Fibroblast of lung (primary cell): ENCODE measurements around the gene HCFC1R1. TPM values are rescaled to one million over a fixed set of nuclear protein-coding genes. Genes with fewer than 3 reads are reported as not detected.

Source experiments
- DNase-seq, 2 donors: peaks; one replicate each; pipeline versions ENCODE4 v3.0.0 to v3.0.0-alpha.2; 2010; ENCODE audit warnings: low read depth in 2 of 2
- H2AFZ ChIP-seq: 2 replicates; pipeline ENCODE4 v1.5.1; 2012; ENCODE audit warnings: low read length, control low read depth, inconsistent platforms
- H3K27ac ChIP-seq: 2 replicates; pipeline ENCODE4 v1.5.1; 2011; ENCODE audit warnings: low read length, control low read depth; ENCODE audit not compliant: insufficient read depth
- H3K27me3 ChIP-seq: 2 replicates; pipeline ENCODE4 v1.5.1; 2011; ENCODE audit warnings: mild to moderate bottlenecking, low read length; ENCODE audit not compliant: control insufficient read depth, insufficient read depth
- H3K36me3 ChIP-seq: 2 replicates; pipeline ENCODE4 v1.5.1; 2011; ENCODE audit warnings: low read length; ENCODE audit not compliant: control insufficient read depth, insufficient read depth
- H3K4me1 ChIP-seq: 2 replicates; pipeline ENCODE4 v1.5.1; 2011; ENCODE audit warnings: low read length; ENCODE audit not compliant: control insufficient read depth, insufficient read depth; ENCODE audit errors: extremely low read depth
- H3K4me2 ChIP-seq: 2 replicates; pipeline ENCODE4 v1.5.1; 2011; ENCODE audit warnings: low read length, control low read depth; ENCODE audit not compliant: insufficient read depth; ENCODE audit errors: extremely low read depth
- H3K4me3 ChIP-seq, 4 experiments: fragments of 200-600 bp in 1 of 4; sonication (generic) in 1 of 4; replicated peaks in 1 of 4; 2 replicates each; pipeline ENCODE4 v1.5.1; 2011 to 2016; ENCODE audit warnings: low read length in 4 of 4, low read depth in 3 of 4, mild to moderate bottlenecking in 3 of 4, control low read depth in 2 of 4, inconsistent platforms in 1 of 4, mixed read lengths in 1 of 4; ENCODE audit not compliant: insufficient read depth in 1 of 4; ENCODE audit errors: control extremely low read depth in 1 of 4
- H3K79me2 ChIP-seq: 2 replicates; pipeline ENCODE4 v1.5.1; 2012; ENCODE audit warnings: mild to moderate bottlenecking, low read length, inconsistent platforms; ENCODE audit not compliant: control insufficient read depth, insufficient read depth
- H3K9ac ChIP-seq: 2 replicates; pipeline ENCODE4 v1.5.1; 2011; ENCODE audit warnings: mild to moderate bottlenecking, low read length, control low read depth; ENCODE audit not compliant: insufficient read depth
- H3K9me3 ChIP-seq: 2 replicates; pipeline ENCODE4 v1.5.1; 2012; ENCODE audit warnings: low read depth, low read length; ENCODE audit not compliant: control insufficient read depth, insufficient read depth
- H4K20me1 ChIP-seq: 2 replicates; pipeline ENCODE4 v1.5.1; 2011; ENCODE audit warnings: low read length; ENCODE audit not compliant: control insufficient read depth, insufficient read depth; ENCODE audit errors: extremely low read depth
- CTCF ChIP-seq, 2 donors: IDR thresholded peaks in 1 of 2; conservative IDR thresholded peaks in 1 of 2; 1 replicate in 1 of 2; 2 replicates in 1 of 2; pipeline ENCODE4 v1.5.1; 2011 to 2012; ENCODE audit warnings: low read length in 2 of 2, control low read depth in 1 of 2, inconsistent platforms in 1 of 2, low read depth in 1 of 2, mild to moderate bottlenecking in 1 of 2
- EZH2 ChIP-seq: IDR thresholded peaks from 2 replicates; pipeline ENCODE4 v1.5.1; 2012; ENCODE audit warnings: low read length, control low read depth, mild to moderate bottlenecking; ENCODE audit errors: missing control alignments
- polyA plus RNA-seq, 2 donors: library from polyadenylated mRNA; depleted of rRNA in 1 of 2; stranded (reverse) in 1 of 2; unstranded in 1 of 2; fragments of >200 nt; gene quantifications; 2 replicates each; pipeline ENCODE4 v1.2.1, GENCODE V29; 2011 to 2012; ENCODE audit warnings: missing spikeins in 1 of 2
- total RNA-seq: library from RNA; depleted of rRNA; stranded (reverse); fragments of >200 nt; gene quantifications from 2 replicates; pipeline ENCODE4 v1.2.1, GENCODE V29; 2014

Gene HCFC1R1
- total and polyA plus RNA-seq, 2 donors (not counting 1 experiment from before 2014, with no cell fraction given) = 58.0 to 75.5 TPM

- TF ChIP-seq CTCF (conservative IDR thresholded peaks at IDR 0.05 in 1 of 2, IDR thresholded peaks at IDR 0.05 in 1 of 2; ENCODE audit: low read depth in 1 of 2, low read length in 2 of 2) = no peak
- no peak for DNase-seq
- no peak overlapping the region for H3K4me2 ChIP-seq
- H3K9me3 ChIP-seq = no peaks in the 10 kb centered on the region
- H4K20me1 ChIP-seq = no peaks in the 10 kb centered on the region
- no peaks in the 10 kb centered on the region for H3K27me3 ChIP-seq
- H3K27ac ChIP-seq = no peak overlapping the region
- no peak overlapping the region for H3K9ac ChIP-seq
- no peaks in the 10 kb centered on the region for H3K79me2 ChIP-seq
- H3K36me3 ChIP-seq = no peaks in the 10 kb centered on the region
- H3K4me1 ChIP-seq = no peaks in the 10 kb centered on the region
- H3K4me3 ChIP-seq = no peak overlapping the region
- H2AFZ ChIP-seq = no peak overlapping the region
Measured at GRCh38 chr16:3000540-3000939, 23.2 kb downstream of the HCFC1R1 start.

GRCh38 chr16:2999929-3000328, 23.8 kb downstream of the HCFC1R1 start:
- Histone ChIP-seq H3K27ac (no peak overlapping the region), H3K4me1 (no peaks in the 10 kb centered on the region), H3K9ac (no peak overlapping the region), H3K4me2 (no peak overlapping the region), H3K4me3 (no peak overlapping the region), H3K79me2 (no peaks in the 10 kb centered on the region), H4K20me1 (no peaks in the 10 kb centered on the region), H3K36me3 (no peaks in the 10 kb centered on the region), H3K9me3 (no peaks in the 10 kb centered on the region), H3K27me3 (no peaks in the 10 kb centered on the region), H2AFZ (no peak overlapping the region)
- TF ChIP-seq EZH2 = no peak
- no peak for TF ChIP-seq CTCF (conservative IDR thresholded peaks at IDR 0.05 in 1 of 2, IDR thresholded peaks at IDR 0.05 in 1 of 2; ENCODE audit: low read depth in 1 of 2, low read length in 2 of 2)
- DNase-seq = no peak

- no peak for DNase-seq
- no peaks in the 10 kb centered on the region for H4K20me1 ChIP-seq
- H3K4me3 ChIP-seq = no peak overlapping the region
- no peak overlapping the region for H3K4me2 ChIP-seq
- no peak overlapping the region for H3K9ac ChIP-seq
- no peak for TF ChIP-seq EZH2
- no peak for TF ChIP-seq CTCF (conservative IDR thresholded peaks at IDR 0.05 in 1 of 2, IDR thresholded peaks at IDR 0.05 in 1 of 2; ENCODE audit: low read depth in 1 of 2, low read length in 2 of 2)
- no peaks in the 10 kb centered on the region for H3K4me1 ChIP-seq
- no peaks in the 10 kb centered on the region for H3K79me2 ChIP-seq
- H3K36me3 ChIP-seq = no peaks in the 10 kb centered on the region
- no peak overlapping the region for H3K27ac ChIP-seq
- no peaks in the 10 kb centered on the region for H3K27me3 ChIP-seq
- no peaks in the 10 kb centered on the region for H3K9me3 ChIP-seq
- no peak overlapping the region for H2AFZ ChIP-seq
Measured at GRCh38 chr16:2996298-2996697, 27.4 kb downstream of the HCFC1R1 start.
